Measurements from ENCODE around the gene PLXNB3.

Gene PLXNB3

GRCh38 chrX:153793291-153793690, 29.2 kb downstream of the PLXNB3 start:
- no peak for TF ChIP-seq ZFX (IDR thresholded peaks at IDR 0.05; ENCODE audit: borderline replicate concordance)
- no peak for TF ChIP-seq CTCF (IDR thresholded peaks at IDR 0.05)
- peak overlapping the region; percentile 76 for H3K27ac ChIP-seq

DNA sequence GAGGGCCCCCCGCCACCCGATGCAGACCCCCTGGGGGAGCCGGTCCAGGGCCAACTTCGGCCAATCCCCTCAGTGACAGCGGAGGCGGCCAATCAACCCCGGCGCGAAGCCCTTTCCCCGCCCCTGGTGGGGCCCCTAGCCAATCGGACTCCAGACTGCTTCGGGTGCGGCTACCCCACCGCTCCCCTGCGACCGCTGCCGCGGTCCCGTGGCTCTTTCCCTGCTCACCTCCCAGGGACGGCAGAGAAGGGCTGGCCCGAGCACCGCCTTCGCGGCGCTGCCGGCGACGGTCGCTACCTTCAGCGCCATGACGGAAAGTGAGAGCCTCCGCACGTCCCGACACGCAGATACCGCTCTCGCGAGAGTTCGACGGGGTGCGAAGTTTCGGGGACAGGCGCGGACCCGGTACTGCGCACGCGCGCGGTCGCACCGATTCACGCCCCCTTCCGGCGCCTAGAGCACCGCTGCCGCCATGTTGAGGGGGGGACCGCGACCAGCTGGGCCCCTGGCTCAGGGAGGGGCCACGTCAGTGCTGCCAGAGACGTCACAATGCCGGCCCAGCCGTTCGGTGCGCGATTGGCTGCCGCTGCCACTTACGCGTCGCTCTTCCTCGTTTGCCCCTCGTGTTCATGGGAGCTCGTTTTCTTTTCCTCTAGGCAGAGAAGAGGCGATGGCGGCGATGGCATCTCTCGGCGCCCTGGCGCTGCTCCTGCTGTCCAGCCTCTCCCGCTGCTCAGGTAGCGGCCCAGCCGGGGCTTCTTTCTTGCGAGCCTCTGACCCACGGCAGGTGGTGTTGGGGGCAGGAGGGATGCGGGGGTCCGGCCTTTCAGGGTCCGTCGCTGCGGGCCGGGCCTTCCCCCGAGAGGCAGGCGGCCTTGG, 30.2 kb downstream of the PLXNB3 start, which contains the start of the genes IDH3G and SSR4:
TSS of gene IDH3G (minus strand) at position 358 of the 879 bp plus-strand sequence. CDS start at position 309, 49 bp downstream.
TSS of gene SSR4 (plus strand) at position 651 of the 879 bp plus-strand sequence. CDS start at position 671, 20 bp downstream.
- TF ChIP-seq ZFX (IDR thresholded peaks at IDR 0.05; ENCODE audit: borderline replicate concordance): no peak
- H3K27ac ChIP-seq: peak within 1 kb of the TSS; percentile 76

GRCh38 chrX:153794897-153795816, 31.1 kb downstream of the PLXNB3 start:
- peak overlapping the region; percentile 76 for H3K27ac ChIP-seq
- TF ChIP-seq ZFX (IDR thresholded peaks at IDR 0.05; ENCODE audit: borderline replicate concordance): no peak
- TF ChIP-seq CTCF (IDR thresholded peaks at IDR 0.05): no peak

DNA sequence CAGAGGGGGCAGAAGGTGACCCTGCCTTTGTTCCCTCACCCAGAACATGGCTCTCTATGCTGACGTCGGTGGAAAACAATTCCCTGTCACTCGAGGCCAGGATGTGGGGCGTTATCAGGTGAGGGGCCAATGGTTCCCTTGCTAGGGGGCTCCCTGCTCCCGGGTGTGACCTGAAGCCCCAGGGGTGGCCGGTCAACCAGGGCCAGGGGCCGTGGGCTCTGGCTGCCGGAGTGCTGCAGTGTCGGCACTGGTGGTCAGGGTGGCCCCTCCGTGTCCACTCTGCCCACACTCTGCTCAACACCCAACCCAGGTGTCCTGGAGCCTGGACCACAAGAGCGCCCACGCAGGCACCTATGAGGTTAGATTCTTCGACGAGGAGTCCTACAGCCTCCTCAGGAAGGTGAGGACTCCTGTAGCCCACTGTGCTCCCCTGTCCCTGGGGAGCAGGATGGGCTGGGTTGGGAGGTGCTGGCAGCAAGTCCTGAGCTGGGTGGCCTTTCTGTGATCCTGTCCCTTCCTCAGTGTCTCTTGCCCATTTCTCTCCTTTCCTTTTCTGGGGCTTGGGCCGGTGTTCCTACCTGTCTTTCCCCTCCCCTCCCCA, 33.5 kb downstream of the PLXNB3 start:
- no peak for TF ChIP-seq ZFX (IDR thresholded peaks at IDR 0.05; ENCODE audit: borderline replicate concordance)
- no peak for TF ChIP-seq CTCF (IDR thresholded peaks at IDR 0.05)
- no peak overlapping the region for H3K27ac ChIP-seq

DNA sequence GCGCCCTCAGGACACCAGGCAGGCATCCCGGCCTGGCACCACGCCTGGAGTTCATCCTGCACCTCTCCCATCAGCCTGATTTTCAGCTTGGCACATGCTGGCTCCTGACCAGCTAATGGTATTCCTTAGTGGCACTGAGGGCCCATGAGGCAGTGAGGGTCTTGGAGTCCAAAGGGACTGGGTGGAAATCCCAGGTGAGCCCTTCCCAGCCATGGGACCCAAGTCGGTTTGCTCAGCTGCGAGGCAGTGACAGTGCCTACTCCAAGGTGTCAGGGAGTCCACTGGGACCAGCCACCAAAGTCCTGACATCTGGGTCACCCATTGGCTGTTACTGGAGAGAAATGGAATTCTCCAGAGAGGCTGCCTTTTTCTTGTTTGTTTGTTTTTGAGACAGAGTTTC, 35.3 kb downstream of the PLXNB3 start:
- no peak overlapping the region for H3K27ac ChIP-seq
- TF ChIP-seq ZFX (IDR thresholded peaks at IDR 0.05; ENCODE audit: borderline replicate concordance) (no peak), CTCF (IDR thresholded peaks at IDR 0.05) (no peak)

DNA sequence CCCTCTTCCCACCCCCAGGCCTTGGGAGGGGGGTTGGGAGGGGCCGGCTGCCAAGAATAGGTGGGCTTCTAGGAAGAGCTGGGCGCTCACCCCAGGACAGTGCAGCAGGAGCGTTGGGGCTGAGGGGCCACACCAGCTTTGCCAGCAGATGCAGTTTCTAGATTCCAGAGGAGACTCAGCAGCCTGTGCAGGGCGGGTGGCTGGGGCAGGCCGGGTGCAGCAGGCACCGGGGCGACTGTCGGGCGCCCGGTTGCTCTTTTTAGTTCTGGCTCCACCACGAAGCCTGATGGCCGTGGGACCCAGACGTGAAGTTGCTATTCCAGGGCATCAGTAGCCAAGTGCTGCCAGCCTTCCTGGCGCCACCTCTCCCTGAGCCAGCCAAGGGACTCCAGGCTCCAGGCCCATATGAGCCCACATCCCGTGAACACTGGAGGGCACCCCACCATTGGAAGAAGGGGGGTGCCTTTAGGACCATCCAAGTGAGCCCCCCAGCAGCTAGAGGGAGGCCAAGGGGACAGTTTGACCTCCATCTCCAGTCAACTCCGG, 36.2 kb downstream of the PLXNB3 start:
- H3K27ac ChIP-seq: no peak overlapping the region
- no peak for TF ChIP-seq CTCF (IDR thresholded peaks at IDR 0.05)
- no peak for TF ChIP-seq ZFX (IDR thresholded peaks at IDR 0.05; ENCODE audit: borderline replicate concordance)

DNA sequence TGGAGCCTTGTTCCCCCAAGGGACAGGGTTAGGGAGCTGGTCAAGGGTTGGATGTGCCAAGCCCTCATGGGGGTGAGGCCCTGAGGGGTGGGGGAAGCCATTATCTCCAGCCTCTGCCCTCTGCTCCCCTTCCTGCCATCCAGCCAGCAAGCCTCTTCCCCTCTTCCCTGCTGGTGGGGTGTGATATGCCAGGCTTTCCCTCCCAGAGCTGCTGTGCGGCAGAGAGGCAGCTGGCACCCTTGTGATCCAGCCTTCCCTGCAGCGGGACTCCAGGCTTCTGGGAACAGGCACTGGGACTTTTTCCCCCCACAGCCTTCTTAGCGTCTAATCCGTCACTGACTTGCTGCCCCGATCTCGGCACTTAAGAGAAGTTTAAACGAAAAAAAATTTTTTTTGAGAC, 36.7 kb downstream of the PLXNB3 start:
- H3K27ac ChIP-seq: no peak overlapping the region
- TF ChIP-seq CTCF (IDR thresholded peaks at IDR 0.05) (no peak), ZFX (IDR thresholded peaks at IDR 0.05; ENCODE audit: borderline replicate concordance) (no peak)

Data from 22Rv1 (cell line).